Measurements from ENCODE around the gene GABBR1. TPM values are rescaled to one million over a fixed set of nuclear protein-coding genes. Genes with fewer than 3 reads are reported as not detected.

Gene GABBR1
- total RNA-seq, 1 experiment from 2014 or later = 1.9 TPM

GRCh38 chr6:29563435-29563965 is 69.5 kb downstream of the GABBR1 start:
- no peaks in the 10 kb centered on the region for H3K36me3 ChIP-seq
- H3K27me3 ChIP-seq = no peaks in the 10 kb centered on the region
- H3K4me3 ChIP-seq = no peak overlapping the region
- H3K9me3 ChIP-seq = no peaks in the 10 kb centered on the region
- DNase-seq = no peak

- no peak for DNase-seq
- no peak overlapping the region for H3K4me3 ChIP-seq
- H3K9me3 ChIP-seq = no peaks in the 10 kb centered on the region
- no peaks in the 10 kb centered on the region for H3K27me3 ChIP-seq
- H3K36me3 ChIP-seq = no peaks in the 10 kb centered on the region
Measured at GRCh38 chr6:29561606-29562181, 71.3 kb downstream of the GABBR1 start.

- Histone ChIP-seq H3K9me3 (no peaks in the 10 kb centered on the region), H3K27me3 (no peaks in the 10 kb centered on the region), H3K4me3 (no peak overlapping the region), H3K36me3 (no peaks in the 10 kb centered on the region)
- DNase-seq = no peak
Measured at GRCh38 chr6:29561091-29561490, 71.9 kb downstream of the GABBR1 start.

GRCh38 chr6:29559524-29560287 is 73.3 kb downstream of the GABBR1 start, which contains the start of gene UBD:
Gene UBD (minus strand): TSS chr6:29559732. CDS start chr6:29559701, 31 bp downstream.
- Histone ChIP-seq H3K9me3 (no peaks in the 10 kb centered on the region), H3K27me3 (no peaks in the 10 kb centered on the region), H3K36me3 (no peaks in the 10 kb centered on the region), H3K4me3 (no peak within 1 kb of the TSS)
- DNase-seq = no peak

- no peak overlapping the region for H3K4me3 ChIP-seq
- DNase-seq = no peak
- H3K27me3 ChIP-seq = no peaks in the 10 kb centered on the region; the same call in 1 of the 2 replicates
- no peaks in the 10 kb centered on the region for H3K9me3 ChIP-seq
- H3K36me3 ChIP-seq = no peaks in the 10 kb centered on the region
Measured at GRCh38 chr6:29558439-29559079, 74.4 kb downstream of the GABBR1 start.

- Histone ChIP-seq H3K27me3 (no peaks in the 10 kb centered on the region; the same call in 1 of the 2 replicates), H3K9me3 (no peaks in the 10 kb centered on the region), H3K4me3 (no peak overlapping the region), H3K36me3 (no peaks in the 10 kb centered on the region)
- no peak for DNase-seq
Measured at GRCh38 chr6:29557320-29557719, 75.7 kb downstream of the GABBR1 start.

- no peak for DNase-seq
- H3K27me3 ChIP-seq = no peaks in the 10 kb centered on the region; the same call in 1 of the 2 replicates
Measured at GRCh38 chr6:29554764-29555163, 78.2 kb downstream of the GABBR1 start.

GRCh38 chr6:29553268-29554057 is 79.5 kb downstream of the GABBR1 start:
- no peaks in the 10 kb centered on the region; the same call in 1 of the 2 replicates for H3K27me3 ChIP-seq
- no peaks in the 10 kb centered on the region for H3K9me3 ChIP-seq
- peak; percentile 11 for DNase-seq
- no peak overlapping the region for H3K4me3 ChIP-seq
- no peaks in the 10 kb centered on the region for H3K36me3 ChIP-seq

More at GRCh38 chr6:29554764-29555163, 78.2 kb downstream of the GABBR1 start:
- Histone ChIP-seq H3K36me3 (no peaks in the 10 kb centered on the region), H3K4me3 (no peak overlapping the region), H3K9me3 (no peaks in the 10 kb centered on the region)

GRCh38 chr6:29552512-29553051 is 80.4 kb downstream of the GABBR1 start:
- Histone ChIP-seq H3K9me3 (no peaks in the 10 kb centered on the region), H3K4me3 (no peak overlapping the region), H3K36me3 (no peaks in the 10 kb centered on the region), H3K27me3 (no peaks in the 10 kb centered on the region; the same call in 1 of the 2 replicates)
- DNase-seq = no peak

- no peaks in the 10 kb centered on the region for H3K9me3 ChIP-seq
- no peak overlapping the region for H3K4me3 ChIP-seq
- no peaks in the 10 kb centered on the region for H3K27me3 ChIP-seq
- no peaks in the 10 kb centered on the region for H3K36me3 ChIP-seq
- DNase-seq = no peak
Measured at GRCh38 chr6:29547573-29547972, 85.4 kb downstream of the GABBR1 start.

GRCh38 chr6:29537714-29538403 is 95.1 kb downstream of the GABBR1 start:
- Histone ChIP-seq H3K9me3 (no peaks in the 10 kb centered on the region), H3K27me3 (no peaks in the 10 kb centered on the region), H3K4me3 (no peak overlapping the region), H3K36me3 (no peaks in the 10 kb centered on the region)
- no peak for DNase-seq

GRCh38 chr6:29532320-29532951 is 100.5 kb downstream of the GABBR1 start:
- no peaks in the 10 kb centered on the region for H3K27me3 ChIP-seq
- no peak overlapping the region for H3K4me3 ChIP-seq
- no peaks in the 10 kb centered on the region for H3K36me3 ChIP-seq
- no peaks in the 10 kb centered on the region for H3K9me3 ChIP-seq
- no peak for DNase-seq

GRCh38 chr6:29531668-29532067 is 101.3 kb downstream of the GABBR1 start:
- H3K4me3 ChIP-seq = no peak overlapping the region
- H3K9me3 ChIP-seq = no peaks in the 10 kb centered on the region
- no peaks in the 10 kb centered on the region for H3K36me3 ChIP-seq
- no peaks in the 10 kb centered on the region for H3K27me3 ChIP-seq
- DNase-seq = no peak

GRCh38 chr6:29530671-29531310 is 102.2 kb downstream of the GABBR1 start:
- Histone ChIP-seq H3K9me3 (no peaks in the 10 kb centered on the region), H3K27me3 (no peaks in the 10 kb centered on the region), H3K36me3 (no peaks in the 10 kb centered on the region), H3K4me3 (no peak overlapping the region)
- DNase-seq = no peak

- Histone ChIP-seq H3K36me3 (no peaks in the 10 kb centered on the region), H3K4me3 (no peak overlapping the region), H3K9me3 (no peaks in the 10 kb centered on the region), H3K27me3 (no peaks in the 10 kb centered on the region)
- DNase-seq = no peak
Measured at GRCh38 chr6:29529956-29530355, 103.0 kb downstream of the GABBR1 start.
